GM21619 (cell line): ENCODE data around the gene ANKFN1.

ENCODE experiments used
- ATAC-seq: cut with Tn5 transposase; IDR thresholded peaks from one replicate; pipeline ENCODE4 v1.9.1; 2021; ENCODE audit not compliant: unreplicated experiment

Gene ANKFN1

GRCh38 chr17:56142325-56142724, 10.9 kb upstream of the ANKFN1 start:
- ATAC-seq = no peak

GRCh38 chr17:56142781-56143180, 10.5 kb upstream of the ANKFN1 start:
- ATAC-seq = no peak

- no peak for ATAC-seq
These were observed 9.1 kb upstream of the ANKFN1 start for GRCh38 chr17:56144223-56144622.

- ATAC-seq = no peak
These were observed 6.7 kb upstream of the ANKFN1 start for GRCh38 chr17:56146534-56146933.

- no peak for ATAC-seq
These were observed 4.9 kb upstream of the ANKFN1 start for GRCh38 chr17:56148333-56148732.

- ATAC-seq = no peak
These were observed 3.8 kb upstream of the ANKFN1 start for GRCh38 chr17:56149266-56150036.

GRCh38 chr17:56150649-56151048, 2.6 kb upstream of the ANKFN1 start:
- ATAC-seq = no peak

GRCh38 chr17:56157845-56158244, 4.6 kb downstream of the ANKFN1 start:
- ATAC-seq = no peak

GRCh38 chr17:56158344-56158743, 5.1 kb downstream of the ANKFN1 start:
- no peak for ATAC-seq

GRCh38 chr17:56158915-56159825, 5.9 kb downstream of the ANKFN1 start:
- no peak for ATAC-seq

GRCh38 chr17:56159826-56160380, 6.6 kb downstream of the ANKFN1 start:
- no peak for ATAC-seq

GRCh38 chr17:56160422-56160821, 7.1 kb downstream of the ANKFN1 start:
- no peak for ATAC-seq

GRCh38 chr17:56165072-56165641, 11.9 kb downstream of the ANKFN1 start:
- ATAC-seq = no peak

- no peak for ATAC-seq
These were observed 14.2 kb downstream of the ANKFN1 start for GRCh38 chr17:56167491-56167890.

- no peak for ATAC-seq
These were observed 16.3 kb downstream of the ANKFN1 start for GRCh38 chr17:56169621-56170020.

- no peak for ATAC-seq
These were observed 18.1 kb downstream of the ANKFN1 start for GRCh38 chr17:56171186-56171959.

- no peak for ATAC-seq
These were observed 19.3 kb downstream of the ANKFN1 start for GRCh38 chr17:56172517-56172982.

GRCh38 chr17:56173026-56173425, 19.8 kb downstream of the ANKFN1 start:
- ATAC-seq = no peak

GRCh38 chr17:56173958-56174835, 20.9 kb downstream of the ANKFN1 start:
- ATAC-seq = no peak
